HG02973 (cell line): ENCODE results near the gene ACSS2.

ENCODE experiments used
- ATAC-seq: cut with Tn5 transposase; IDR thresholded peaks from one replicate; pipeline ENCODE4 v1.9.1; 2021; ENCODE audit warnings: moderate library complexity; ENCODE audit not compliant: unreplicated experiment

The ACSS2 gene

GRCh38 chr20:34907616-34908469 is 31.4 kb downstream of the ACSS2 start:
- no peak for ATAC-seq

- no peak for ATAC-seq
Observed at GRCh38 chr20:34915131-34915530, 38.7 kb downstream of the ACSS2 start.

- ATAC-seq: no peak
Observed at GRCh38 chr20:34915749-34916455, 39.5 kb downstream of the ACSS2 start.

- ATAC-seq: no peak
Observed at GRCh38 chr20:34916774-34917354, 40.5 kb downstream of the ACSS2 start.

- no peak for ATAC-seq
Observed at GRCh38 chr20:34920055-34920454, 43.6 kb downstream of the ACSS2 start.

- no peak for ATAC-seq
Observed at GRCh38 chr20:34921436-34921835, 45.0 kb downstream of the ACSS2 start.

- ATAC-seq: no peak
Observed at GRCh38 chr20:34922654-34923381, 46.4 kb downstream of the ACSS2 start.

GRCh38 chr20:34923414-34923813 is 47.0 kb downstream of the ACSS2 start:
- ATAC-seq: no peak

GRCh38 chr20:34925341-34925740 is 48.9 kb downstream of the ACSS2 start:
- ATAC-seq: no peak

- ATAC-seq: no peak
Observed at GRCh38 chr20:34925981-34926380, 49.6 kb downstream of the ACSS2 start.

- no peak for ATAC-seq
Observed at GRCh38 chr20:34926581-34926980, 50.2 kb downstream of the ACSS2 start.

- no peak for ATAC-seq
Observed at GRCh38 chr20:34927736-34928135, 51.3 kb downstream of the ACSS2 start.

- ATAC-seq: no peak
Observed at GRCh38 chr20:34928411-34928810, 52.0 kb downstream of the ACSS2 start.

GRCh38 chr20:34931771-34932170 is 55.4 kb downstream of the ACSS2 start:
- ATAC-seq: no peak

GRCh38 chr20:34938466-34939163 is 62.2 kb downstream of the ACSS2 start:
- no peak for ATAC-seq

- ATAC-seq: no peak
Observed at GRCh38 chr20:34940081-34940481, 63.7 kb downstream of the ACSS2 start.

GRCh38 chr20:34941226-34941625 is 64.8 kb downstream of the ACSS2 start:
- no peak for ATAC-seq

GRCh38 chr20:34942301-34942700 is 65.9 kb downstream of the ACSS2 start:
- no peak for ATAC-seq

- no peak for ATAC-seq
Observed at GRCh38 chr20:34943808-34944567, 67.6 kb downstream of the ACSS2 start.
